Ascending aorta (tissue), 2 donors: ENCODE results near the gene DPP3. TPM values are rescaled to one million over a fixed set of nuclear protein-coding genes. Genes with fewer than 3 reads are reported as not detected.

Source experiments
- DNase-seq, 2 donors: peaks; one replicate each; pipeline ENCODE4 v3.0.0-alpha.2; 2019; ENCODE audit warnings: low spot score in 2 of 2
- H3K27ac ChIP-seq, 2 donors: fragments of 200-600 bp; sonication (generic); one replicate each; pipeline ENCODE4 v1.5.1; 2016 to 2017; ENCODE audit warnings: mild to moderate bottlenecking in 1 of 2
- H3K27me3 ChIP-seq: fragments of 200-600 bp; sonication (generic); one replicate; pipeline ENCODE4 v1.5.1; 2017
- H3K36me3 ChIP-seq, 2 donors: fragments of 200-600 bp; sonication (generic); one replicate each; pipeline ENCODE4 v1.5.1; 2016
- H3K4me1 ChIP-seq, 2 donors: fragments of 200-600 bp; sonication (generic); one replicate each; pipeline ENCODE4 v1.5.1; 2016 to 2017; ENCODE audit warnings: mild to moderate bottlenecking in 1 of 2
- H3K4me3 ChIP-seq, 2 donors: fragments of 200-600 bp; sonication (generic); one replicate each; pipeline ENCODE4 v1.5.1; 2016 to 2017; ENCODE audit warnings: mild to moderate bottlenecking in 1 of 2
- H3K9me3 ChIP-seq, 2 donors: fragments of 200-600 bp; sonication (generic); one replicate each; pipeline ENCODE4 v1.5.1; 2016
- CTCF ChIP-seq, 3 experiments: fragments of 200-600 bp in 2 of 3; fragments of 450-650 bp in 1 of 3; sonication (generic) in 2 of 3; IDR thresholded peaks; one replicate each; pipeline ENCODE4 v1.5.1; 2016 to 2019; ENCODE audit warnings: antibody characterized with exemption in 3 of 3, mild to moderate bottlenecking in 1 of 3, moderate library complexity in 1 of 3
- intact Hi-C: fragments of 100-400 bp; cut with DNase I; formaldehyde crosslinking; loops from one replicate; pipeline ENCODE4 v1.15.1; 2023
- total RNA-seq: library from RNA; depleted of rRNA; stranded (reverse); fragments of >200 nt; gene quantifications from one replicate; pipeline ENCODE4 v1.1.0, GENCODE V29; 2016

The DPP3 gene
- total RNA-seq, 1 donor from 2014 or later: 14.8 TPM

GRCh38 chr11:66529069-66529468 lies 48.8 kb downstream of the DPP3 start:
- DNase-seq: no peak
- no peaks in the 10 kb centered on the region for H3K4me1 ChIP-seq
- no peaks in the 10 kb centered on the region for H3K9me3 ChIP-seq
- H3K36me3 ChIP-seq: peaks cover 30 to 45% of the 10 kb centered on the region in 2 donors
- no peak overlapping the region for H3K4me3 ChIP-seq
- no peak overlapping the region for H3K27ac ChIP-seq
- TF ChIP-seq CTCF (IDR thresholded peaks at IDR 0.05): no peak
- intact Hi-C loops: no loop called here
- H3K27me3 ChIP-seq: no peaks in the 10 kb centered on the region

DNA sequence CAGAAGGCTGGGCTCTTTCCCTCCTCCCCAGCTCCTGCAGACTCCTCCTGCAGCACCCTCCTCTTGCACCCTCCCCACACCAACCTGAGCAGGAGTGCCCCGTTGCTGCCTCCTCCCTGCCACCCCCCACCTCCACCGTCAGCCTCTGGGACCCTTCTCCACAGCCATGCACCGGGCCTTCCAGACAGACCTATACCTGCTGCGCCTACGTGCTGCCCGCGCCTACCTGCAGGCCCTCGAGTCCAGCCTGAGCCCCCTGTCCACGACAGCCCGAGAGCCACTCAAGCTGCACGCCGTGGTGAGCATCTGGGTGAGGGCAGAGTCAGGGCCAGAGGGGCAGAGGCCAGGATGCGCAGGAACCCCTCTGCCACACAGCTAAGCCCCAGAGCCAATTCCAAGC lies 49.4 kb downstream of the DPP3 start:
- Histone ChIP-seq H3K27ac (no peak overlapping the region), H3K27me3 (no peaks in the 10 kb centered on the region), H3K4me3 (no peak overlapping the region), H3K36me3 (peaks cover 30 to 40% of the 10 kb centered on the region in 2 donors), H3K9me3 (no peaks in the 10 kb centered on the region), H3K4me1 (no peaks in the 10 kb centered on the region)
- no peak for TF ChIP-seq CTCF (IDR thresholded peaks at IDR 0.05)
- DNase-seq: no peak
- intact Hi-C loops: no loop called here

DNA sequence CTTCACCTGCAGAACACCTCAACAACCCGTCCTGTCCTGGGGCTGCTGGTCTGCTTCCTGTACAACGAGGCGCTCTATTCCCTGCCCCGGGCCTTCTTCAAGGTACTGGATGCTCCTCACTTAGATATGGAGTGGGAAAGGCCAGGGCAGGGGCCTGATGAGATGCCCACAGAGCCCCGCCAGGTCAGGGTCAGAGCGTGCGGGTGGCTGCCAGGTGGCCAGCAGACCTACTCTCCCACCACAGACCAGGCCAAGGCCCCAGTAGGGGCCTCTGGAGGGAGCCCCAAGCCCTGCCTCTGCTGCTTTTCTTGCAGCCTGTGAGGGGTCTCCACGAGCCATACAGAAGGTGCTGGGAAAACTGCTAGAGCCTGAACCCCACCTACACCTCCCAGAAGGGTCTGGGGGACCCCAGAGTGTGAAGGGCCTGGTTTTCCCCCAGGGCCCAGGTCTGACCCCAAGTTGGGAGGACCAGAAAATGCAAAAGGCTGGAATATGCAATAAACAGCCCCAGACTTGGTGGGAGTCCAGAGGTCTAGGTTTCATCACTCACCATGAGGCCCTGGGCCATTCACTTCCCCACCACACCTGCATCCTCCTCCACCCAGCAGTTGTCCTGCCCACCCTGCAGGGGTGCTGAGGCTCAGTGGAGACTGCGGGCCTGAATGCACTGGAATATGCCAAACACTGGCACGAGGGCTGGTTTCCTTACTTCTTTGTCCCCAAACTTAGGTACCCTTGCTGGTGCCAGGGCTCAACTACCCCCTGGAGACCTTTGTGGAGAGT lies 50.9 kb downstream of the DPP3 start:
- H3K27ac ChIP-seq: no peak overlapping the region
- peaks cover 36 to 43% of the 10 kb centered on the region in 2 donors for H3K36me3 ChIP-seq
- H3K4me3 ChIP-seq: no peak overlapping the region
- H3K9me3 ChIP-seq: no peaks in the 10 kb centered on the region
- no peak for TF ChIP-seq CTCF (IDR thresholded peaks at IDR 0.05)
- H3K4me1 ChIP-seq: no peaks in the 10 kb centered on the region
- no peak for DNase-seq
- H3K27me3 ChIP-seq: no peaks in the 10 kb centered on the region
- intact Hi-C loops: no loop called here

DNA sequence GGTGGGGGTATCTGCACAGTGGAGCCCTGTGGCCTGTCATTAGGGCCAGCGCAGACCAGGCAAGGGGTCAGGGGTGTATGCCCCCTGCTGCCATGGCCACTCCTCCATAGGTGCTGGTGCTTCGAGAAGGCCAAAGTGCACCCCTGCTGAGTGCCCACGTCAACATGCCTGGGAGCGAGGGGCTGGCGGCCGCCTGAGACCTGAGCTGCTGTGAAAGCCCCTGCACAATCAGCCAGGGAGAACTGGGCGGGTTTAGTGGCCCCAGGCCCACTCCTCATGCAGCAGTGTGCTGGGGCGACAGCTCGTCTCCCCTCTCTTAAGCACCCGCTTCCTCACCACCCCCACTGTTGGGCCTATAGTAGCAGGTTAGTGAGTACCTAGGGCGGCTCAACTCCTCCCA lies 51.6 kb downstream of the DPP3 start:
- intact Hi-C loops: no loop called here
- Histone ChIP-seq H3K4me3 (no peak overlapping the region), H3K27ac (no peak overlapping the region), H3K27me3 (no peaks in the 10 kb centered on the region), H3K9me3 (no peaks in the 10 kb centered on the region), H3K4me1 (no peaks in the 10 kb centered on the region), H3K36me3 (peaks cover 41 to 43% of the 10 kb centered on the region in 2 donors)
- DNase-seq: no peak
- no peak for TF ChIP-seq CTCF (IDR thresholded peaks at IDR 0.05)

- H3K27me3 ChIP-seq: no peaks in the 10 kb centered on the region
- peaks cover 38 to 42% of the 10 kb centered on the region in 2 donors for H3K36me3 ChIP-seq
- DNase-seq: no peak
- TF ChIP-seq CTCF (IDR thresholded peaks at IDR 0.05): no peak
- no peaks in the 10 kb centered on the region for H3K9me3 ChIP-seq
- intact Hi-C loops: no loop called here
- H3K4me1 ChIP-seq: no peaks in the 10 kb centered on the region
- H3K4me3 ChIP-seq: no peak overlapping the region
- no peak overlapping the region for H3K27ac ChIP-seq
Observed at GRCh38 chr11:66532784-66533183, 52.5 kb downstream of the DPP3 start.
